PC-9 (cell line): Measurements from ENCODE around the gene TRAF4. TPM values are rescaled to one million over a fixed set of nuclear protein-coding genes. Genes with fewer than 3 reads are reported as not detected.
A peak's percentile ranks its signal among the peaks of the same experiment; 100 is the strongest.

Experiments
- BruUV-seq: library from RNA; stranded (reverse); fragments of 400-500 nt; replicated peaks from 2 replicates; lab custom pipeline; 2021; lab: Mats Ljungman, UMichigan
- CTCF ChIA-PET: fragments of 300-600 bp; sonication (Branson Sonifier 250); formaldehyde crosslinking; loops from one replicate; lab custom pipeline; 2022; ENCODE audit warnings: antibody characterized with exemption; lab: Charles Lee
- POLR2A ChIA-PET: fragments of 300-600 bp; sonication (Branson Sonifier 250); formaldehyde crosslinking; loops from one replicate; lab custom pipeline; 2022; ENCODE audit warnings: antibody characterized with exemption; ENCODE audit not compliant: unreplicated experiment; lab: Charles Lee
- DNase-seq, 2 experiments: peaks; one replicate each; pipeline versions ENCODE4 v3.0.0 to v3.0.0-alpha.2; 2015 to 2022; ENCODE audit warnings: mixed read lengths in 1 of 2
- H2AFZ ChIP-seq: fragments of 200-600 bp; sonication (generic); 2 replicates; pipeline ENCODE4 v1.8.1; 2017; ENCODE audit warnings: antibody characterized with exemption
- H3F3A ChIP-seq: fragments of 200-600 bp; sonication (generic); 2 replicates; pipeline ENCODE4 v1.8.1; 2017; ENCODE audit warnings: antibody characterized with exemption, mild to moderate bottlenecking, low read depth; ENCODE audit not compliant: insufficient read depth
- H3K27ac ChIP-seq: fragments of 200-600 bp; sonication (generic); 2 replicates; pipeline ENCODE4 v1.6.1; 2016; ENCODE audit warnings: mixed run types
- H3K27me3 ChIP-seq: fragments of 200-600 bp; sonication (generic); 2 replicates; pipeline ENCODE4 v1.6.1; 2016; ENCODE audit warnings: low read depth, mixed run types; ENCODE audit not compliant: insufficient read depth
- H3K36me3 ChIP-seq: fragments of 200-600 bp; sonication (generic); 2 replicates; pipeline ENCODE4 v1.6.1; 2016; ENCODE audit warnings: low read depth, mixed run types
- H3K4me1 ChIP-seq: fragments of 200-600 bp; sonication (generic); replicated peaks from 2 replicates; pipeline ENCODE4 v1.6.1; 2016; ENCODE audit warnings: mixed run types; ENCODE audit not compliant: insufficient read depth
- H3K4me2 ChIP-seq: fragments of 200-600 bp; sonication (generic); 2 replicates; pipeline ENCODE4 v1.6.1; 2017; ENCODE audit warnings: mixed run types
- H3K4me3 ChIP-seq: fragments of 200-600 bp; sonication (generic); 2 replicates; pipeline ENCODE4 v1.6.1; 2016; ENCODE audit warnings: mixed run types
- H3K79me2 ChIP-seq: fragments of 200-600 bp; sonication (generic); 2 replicates; pipeline ENCODE4 v1.6.1; 2017; ENCODE audit warnings: low read depth, mixed run types
- H3K9me2 ChIP-seq: fragments of 200-600 bp; sonication (generic); 2 replicates; pipeline ENCODE4 v1.8.1; 2017; ENCODE audit warnings: mild to moderate bottlenecking; ENCODE audit not compliant: insufficient read depth
- H3K9me3 ChIP-seq: fragments of 200-600 bp; sonication (generic); 2 replicates; pipeline ENCODE4 v1.8.1; 2016; ENCODE audit warnings: low read depth; ENCODE audit not compliant: insufficient read depth
- H4K20me1 ChIP-seq: fragments of 200-600 bp; sonication (generic); 2 replicates; pipeline ENCODE4 v1.8.1; 2017; ENCODE audit not compliant: insufficient read depth
- EZH2 ChIP-seq: fragments of 200-600 bp; sonication (generic); IDR thresholded peaks from 2 replicates; pipeline ENCODE4 v1.8.0; 2017; ENCODE audit warnings: antibody characterized with exemption, low read depth
- intact Hi-C: fragments of 100-400 bp; cut with micrococcal nuclease; formaldehyde crosslinking; loops from one replicate; pipeline ENCODE4 v1.10.0; 2022; ENCODE audit not compliant: unreplicated experiment
- total RNA-seq: library from RNA; stranded (reverse); gene quantifications from 2 replicates; pipeline ENCODE4 v1.2.3, GENCODE V29; 2021
- TF ChIP-seq, protein P1 (sequence below): fragments of 200-600 bp; sonication (generic); conservative IDR thresholded peaks from 2 replicates; pipeline ENCODE4 v1.6.1; 2017; ENCODE audit warnings: mixed run types, antibody characterized with exemption, mild to moderate bottlenecking, moderate library complexity

The TRAF4 gene
- total RNA-seq, 1 experiment from 2014 or later, result 159 TPM

DNA sequence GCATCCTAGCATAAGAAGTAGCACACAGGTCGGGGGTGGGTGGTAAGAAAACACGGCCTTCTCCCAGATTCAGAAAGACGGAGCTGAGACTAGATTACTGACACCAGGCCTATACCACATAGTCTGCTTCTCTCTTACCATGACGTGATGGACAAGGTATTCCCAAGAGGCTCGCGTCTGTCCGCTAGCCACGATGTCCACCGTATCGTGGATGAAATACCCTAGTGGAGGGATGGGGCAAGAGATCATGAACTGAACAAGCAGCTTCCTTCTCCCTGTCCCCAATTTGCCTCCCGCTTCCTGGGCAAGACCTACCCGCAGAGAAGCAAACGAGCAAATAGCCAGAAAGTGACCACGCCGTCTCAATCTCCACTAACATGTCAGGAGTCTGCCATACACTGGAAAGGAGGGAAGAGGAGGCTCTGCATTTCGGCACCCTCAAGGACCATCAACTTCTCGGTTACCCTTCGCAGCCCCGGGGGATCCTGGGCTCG lies 18.6 kb upstream of the TRAF4 start:
- H3K79me2 ChIP-seq, result peaks cover 59% of the 10 kb centered on the region
- DNase-seq, result peak; percentile 39 to 66
- H3K36me3 ChIP-seq, result peaks cover 35% of the 10 kb centered on the region
- TF ChIP-seq, protein P1, sequence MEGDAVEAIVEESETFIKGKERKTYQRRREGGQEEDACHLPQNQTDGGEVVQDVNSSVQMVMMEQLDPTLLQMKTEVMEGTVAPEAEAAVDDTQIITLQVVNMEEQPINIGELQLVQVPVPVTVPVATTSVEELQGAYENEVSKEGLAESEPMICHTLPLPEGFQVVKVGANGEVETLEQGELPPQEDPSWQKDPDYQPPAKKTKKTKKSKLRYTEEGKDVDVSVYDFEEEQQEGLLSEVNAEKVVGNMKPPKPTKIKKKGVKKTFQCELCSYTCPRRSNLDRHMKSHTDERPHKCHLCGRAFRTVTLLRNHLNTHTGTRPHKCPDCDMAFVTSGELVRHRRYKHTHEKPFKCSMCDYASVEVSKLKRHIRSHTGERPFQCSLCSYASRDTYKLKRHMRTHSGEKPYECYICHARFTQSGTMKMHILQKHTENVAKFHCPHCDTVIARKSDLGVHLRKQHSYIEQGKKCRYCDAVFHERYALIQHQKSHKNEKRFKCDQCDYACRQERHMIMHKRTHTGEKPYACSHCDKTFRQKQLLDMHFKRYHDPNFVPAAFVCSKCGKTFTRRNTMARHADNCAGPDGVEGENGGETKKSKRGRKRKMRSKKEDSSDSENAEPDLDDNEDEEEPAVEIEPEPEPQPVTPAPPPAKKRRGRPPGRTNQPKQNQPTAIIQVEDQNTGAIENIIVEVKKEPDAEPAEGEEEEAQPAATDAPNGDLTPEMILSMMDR, result no peak; the same call in 1 of the 2 replicates
- TF ChIP-seq EZH2, result no peak
- H3K4me1 ChIP-seq, result peaks cover 51% of the 10 kb centered on the region
- 0 out of 2 replicates have a peak overlapping the region, but pooled peaks have one; percentile 65 for H2AFZ ChIP-seq
- intact Hi-C loops, result loop anchor here (10.0 kb wide), 1 partner anchor 390 kb away; no protein-coding TSS in a partner anchor
- H3K9me3 ChIP-seq, result no peaks in the 10 kb centered on the region
- BruUV-seq, result TSS peak; percentile 33
- no peaks in the 10 kb centered on the region for H3K27me3 ChIP-seq
- peak overlapping the region; percentile 97 for H3K4me2 ChIP-seq
- H3K4me3 ChIP-seq, result peak overlapping the region; percentile 87
- ChIA-PET CTCF (interaction anchor here (2.8 kb wide), 1 partner anchor 21 kb away, joined by 47 read pairs; no protein-coding TSS in a partner anchor), POLR2A (interaction anchor here (0.6 to 1.7 kb wide), 4 partner anchors 22 to 227 kb away, joined by 3 to 34 read pairs (median 4); no protein-coding TSS in a partner anchor)
- H3K27ac ChIP-seq, result peak overlapping the region; percentile 82
- no peaks in the 10 kb centered on the region for H3K9me2 ChIP-seq
- H3F3A ChIP-seq, result peaks cover 85% of the 10 kb centered on the region
- H4K20me1 ChIP-seq, result peaks cover 44% of the 10 kb centered on the region

DNA sequence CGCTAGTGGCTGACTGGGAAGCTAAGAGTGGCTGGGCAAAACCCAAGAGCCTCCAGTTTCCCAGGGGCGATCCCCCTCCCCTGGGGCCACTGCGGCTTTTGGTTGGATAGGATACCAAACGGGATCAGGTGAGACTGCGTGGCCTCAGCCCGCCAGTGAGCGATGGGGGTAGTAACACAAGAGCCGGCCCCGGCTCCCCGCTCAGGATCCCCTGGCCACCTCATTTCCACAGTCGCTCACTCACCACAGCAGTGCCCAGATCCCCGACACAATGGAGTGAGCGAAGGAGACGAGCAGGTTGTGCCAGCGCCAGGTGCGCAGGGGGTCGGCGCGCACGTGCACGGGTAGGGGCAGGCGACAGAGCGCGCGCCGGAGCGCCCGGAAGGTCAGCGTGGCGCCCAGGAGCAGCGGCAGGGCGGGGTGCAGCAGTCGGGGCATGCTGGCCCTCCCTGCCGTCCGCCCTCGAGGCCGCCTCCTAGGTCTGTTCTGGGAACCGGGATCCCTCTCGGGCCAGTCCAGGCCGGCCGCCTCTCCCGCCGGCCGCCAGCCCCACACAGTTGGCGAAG lies 18.1 kb upstream of the TRAF4 start:
- no peak for TF ChIP-seq EZH2
- TF ChIP-seq, protein P1, result no peak
- H3K4me1 ChIP-seq, result peaks cover 51% of the 10 kb centered on the region
- peak in 1 of 2 experiments; percentile 69 for DNase-seq
- no TSS peak for BruUV-seq
- H3F3A ChIP-seq, result peaks cover 80% of the 10 kb centered on the region
- H3K27me3 ChIP-seq, result no peaks in the 10 kb centered on the region
- H2AFZ ChIP-seq, result peak overlapping the region; percentile 65; the same call in 1 of the 2 replicates
- intact Hi-C loops, result loop anchor here (10.0 kb wide), 1 partner anchor 389 kb away; no protein-coding TSS in a partner anchor
- peak overlapping the region; percentile 97 for H3K4me2 ChIP-seq
- POLR2A ChIA-PET, result interaction anchor here (0.6 to 3.5 kb wide), 5 partner anchors 15 to 29 kb away, joined by 3 to 75 read pairs (median 7); partner anchors contain the start of genes PROCA1 and TRAF4
- CTCF ChIA-PET, result interaction anchor here (0.6 to 3.5 kb wide), 10 partner anchors 10 to 226 kb away, joined by 3 to 60 read pairs (median 6); partner anchors contain the start of genes BLTP2 and TRAF4
- H3K79me2 ChIP-seq, result peaks cover 53% of the 10 kb centered on the region
- peak overlapping the region; percentile 82 for H3K27ac ChIP-seq
- H3K4me3 ChIP-seq, result peak overlapping the region; percentile 87
- peaks cover 43% of the 10 kb centered on the region for H4K20me1 ChIP-seq
- H3K9me2 ChIP-seq, result no peaks in the 10 kb centered on the region
- peaks cover 30% of the 10 kb centered on the region for H3K36me3 ChIP-seq
- no peaks in the 10 kb centered on the region for H3K9me3 ChIP-seq

DNA sequence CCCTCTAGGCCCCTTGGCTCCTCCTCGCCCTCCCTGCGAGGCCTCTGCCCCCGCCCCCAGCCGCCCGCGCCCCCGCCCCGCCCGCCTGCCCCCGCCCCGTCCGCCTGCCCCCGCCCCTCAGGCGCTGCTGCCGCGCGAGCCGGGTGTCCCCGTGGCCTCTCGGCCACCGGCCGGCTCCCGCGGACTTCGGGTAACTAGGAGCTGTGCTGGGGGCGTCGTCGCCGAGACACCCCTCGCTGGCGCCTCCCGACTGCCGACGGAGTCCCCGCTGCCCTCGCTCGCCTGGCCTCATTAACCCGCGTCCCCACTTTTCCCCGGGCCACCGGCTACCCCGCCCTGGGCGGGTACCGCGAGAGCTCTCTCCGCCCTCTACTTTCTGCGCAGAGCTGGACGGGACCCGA lies 17.6 kb upstream of the TRAF4 start, which contains the start of gene TLCD1:
Gene TLCD1, minus strand, starts transcription at position 8 of the 401 bp plus-strand sequence. CDS start 136 bp downstream, outside the sequence.
- peak in 1 of 2 experiments; percentile 84 for DNase-seq

More for the DNA sequence above, 17.6 kb upstream of the TRAF4 start, which contains the start of gene TLCD1:
- Histone ChIP-seq H3K4me2 (peak within 1 kb of the TSS; percentile 97), H4K20me1 (peaks cover 38% of the 10 kb centered on the region), H3K27me3 (no peaks in the 10 kb centered on the region), H3K4me1 (peaks cover 51% of the 10 kb centered on the region), H3K36me3 (peaks cover 25% of the 10 kb centered on the region), H3K79me2 (peaks cover 49% of the 10 kb centered on the region), H3K9me3 (no peaks in the 10 kb centered on the region), H2AFZ (peak within 1 kb of the TSS; percentile 88), H3F3A (peaks cover 75% of the 10 kb centered on the region), H3K4me3 (peak within 1 kb of the TSS; percentile 87), H3K9me2 (no peaks in the 10 kb centered on the region), H3K27ac (peak within 1 kb of the TSS; percentile 97)
- ChIA-PET CTCF (interaction anchor here (0.6 to 3.5 kb wide), 16 partner anchors 9 to 391 kb away, joined by 3 to 60 read pairs (median 4); partner anchors contain the start of genes BLTP2 and TRAF4), POLR2A (interaction anchor here (0.6 to 3.5 kb wide), 8 partner anchors 15 to 225 kb away, joined by 3 to 75 read pairs (median 32); partner anchors contain the start of genes ERAL1, PHF12, PROCA1 and TRAF4)
- TF ChIP-seq, protein P1, result no peak
- no peak for TF ChIP-seq EZH2
- BruUV-seq, result no TSS peak
- intact Hi-C loops, result loop anchor here (10.0 kb wide), 1 partner anchor 389 kb away; no protein-coding TSS in a partner anchor
